Measurements from ENCODE around the gene AKAP17A. TPM values are rescaled to one million over a fixed set of nuclear protein-coding genes. Genes with fewer than 3 reads are reported as not detected.

The AKAP17A gene
- 10.2 and 11.3 TPM in 2 replicates for polyA plus RNA-seq (2011; rRNA removed)
- 5.6 and 7.9 TPM in 2 replicates for polyA minus RNA-seq (2011; rRNA and poly(A)+ RNA removed)

GRCh38 chrX:1591102-1591862 lies at the start of gene AKAP17A:
Gene AKAP17A, plus strand, starts transcription at chrX:1591604. Its CDS starts 1,859 bp downstream, at chrX:1593463.
- TF ChIP-seq CTCF (IDR thresholded peaks at IDR 0.05; ENCODE audit: low read depth, low read length): no peak
- POLR2A ChIA-PET: no interaction called here
- CTCF ChIA-PET: no interaction called here
- DNase-seq (ENCODE audit: low read depth, low spot score): peak; percentile 82
- no peaks in the 10 kb centered on the region for H3K27me3 ChIP-seq (ENCODE audit: control insufficient read depth, insufficient read depth, low read length)
- peak within 1 kb of the TSS; percentile 68 for H3K27ac ChIP-seq (ENCODE audit: low read depth, low read length)
- H3K4me3 ChIP-seq (ENCODE audit: low read depth, low read length): peak within 1 kb of the TSS; percentile 91
- no peaks in the 10 kb centered on the region; the same call in 1 of the 2 replicates for H3K9me3 ChIP-seq (ENCODE audit: control insufficient read depth, insufficient read depth, low read length)

GRCh38 chrX:1542994-1543725 lies 48.2 kb upstream of the AKAP17A start:
- no peak for TF ChIP-seq CTCF (IDR thresholded peaks at IDR 0.05; ENCODE audit: low read depth, low read length)
- CTCF ChIA-PET: no interaction called here
- DNase-seq (ENCODE audit: low read depth, low spot score): no peak
- Histone ChIP-seq H3K9me3 (ENCODE audit: control insufficient read depth, insufficient read depth, low read length) (peaks cover 39% of the 10 kb centered on the region), H3K27ac (ENCODE audit: low read depth, low read length) (no peak overlapping the region), H3K4me3 (ENCODE audit: low read depth, low read length) (no peak overlapping the region), H3K27me3 (ENCODE audit: control insufficient read depth, insufficient read depth, low read length) (no peaks in the 10 kb centered on the region)
- POLR2A ChIA-PET: no interaction called here

- H3K27me3 ChIP-seq (ENCODE audit: control insufficient read depth, insufficient read depth, low read length): no peaks in the 10 kb centered on the region
- ChIA-PET POLR2A (no interaction called here), CTCF (no interaction called here)
- no peak for TF ChIP-seq CTCF (IDR thresholded peaks at IDR 0.05; ENCODE audit: low read depth, low read length)
- H3K9me3 ChIP-seq (ENCODE audit: control insufficient read depth, insufficient read depth, low read length): peaks cover 52% of the 10 kb centered on the region
- no peak overlapping the region for H3K4me3 ChIP-seq (ENCODE audit: low read depth, low read length)
- H3K27ac ChIP-seq (ENCODE audit: low read depth, low read length): no peak overlapping the region
- no peak for DNase-seq (ENCODE audit: low read depth, low spot score)
Measured at GRCh38 chrX:1545776-1546408, 45.5 kb upstream of the AKAP17A start.

GRCh38 chrX:1546691-1547251 lies 44.6 kb upstream of the AKAP17A start:
- no peak overlapping the region for H3K4me3 ChIP-seq (ENCODE audit: low read depth, low read length)
- ChIA-PET CTCF (no interaction called here), POLR2A (no interaction called here)
- peaks cover 53% of the 10 kb centered on the region for H3K9me3 ChIP-seq (ENCODE audit: control insufficient read depth, insufficient read depth, low read length)
- no peak for DNase-seq (ENCODE audit: low read depth, low spot score)
- H3K27me3 ChIP-seq (ENCODE audit: control insufficient read depth, insufficient read depth, low read length): no peaks in the 10 kb centered on the region
- H3K27ac ChIP-seq (ENCODE audit: low read depth, low read length): no peak overlapping the region
- no peak for TF ChIP-seq CTCF (IDR thresholded peaks at IDR 0.05; ENCODE audit: low read depth, low read length)
